Stimulated activated CD8-positive, alpha-beta memory T cell treated with anti-CD3 and anti-CD28 coated beads, Interleukin-12 subunit alpha, Interleukin-12 subunit beta, amount 100 ng/mL, for 4 hours (primary cell): ENCODE results near the gene PIK3IP1.
A peak's percentile ranks its signal among the peaks of the same experiment; 100 is the strongest.

Source experiments
- DNase-seq: peaks from one replicate; pipeline ENCODE4 v3.0.0-alpha.2; 2020; ENCODE audit warnings: low read depth

PIK3IP1 gene

DNA sequence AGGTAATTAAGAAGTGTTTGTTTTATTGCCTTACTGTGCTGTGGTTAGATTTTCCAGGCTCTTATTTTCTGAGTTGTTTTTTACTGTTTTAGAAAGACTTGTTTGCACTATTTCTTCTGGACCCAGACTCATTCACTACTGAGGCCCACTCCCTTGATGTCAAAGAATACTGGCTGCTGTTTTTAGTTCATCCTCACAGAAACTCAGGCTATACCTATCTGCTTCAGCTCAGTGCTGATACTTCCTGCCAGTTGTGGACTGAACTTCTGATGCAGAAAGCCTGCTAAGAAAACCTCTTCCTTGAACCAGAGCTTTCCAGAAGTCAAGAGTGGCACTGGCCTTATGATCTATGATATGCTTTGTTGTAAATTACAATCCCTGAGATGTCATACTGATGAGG is 15.9 kb upstream of the PIK3IP1 start:
- DNase-seq: no peak

GRCh38 chr22:31305194-31305593 is 12.9 kb upstream of the PIK3IP1 start:
- DNase-seq: no peak

DNA sequence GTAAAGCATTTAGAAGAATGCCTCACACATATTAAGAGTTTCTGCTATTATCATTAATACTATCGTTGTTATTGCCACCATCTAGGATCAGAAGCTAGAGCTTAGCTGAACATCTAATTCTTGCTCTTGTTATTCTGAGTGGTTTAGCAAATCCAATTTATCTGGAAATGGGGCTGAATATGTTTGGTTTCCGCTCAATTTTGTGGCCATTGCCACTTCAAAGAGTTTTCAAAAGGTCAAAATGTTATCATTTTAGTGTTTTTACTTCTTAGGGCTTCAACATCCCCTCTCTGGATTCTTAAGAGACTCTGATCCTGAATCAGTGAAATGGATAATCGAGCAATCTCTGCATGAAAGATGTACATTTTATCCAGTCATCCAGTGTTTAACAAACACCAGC is 10.2 kb upstream of the PIK3IP1 start:
- no peak for DNase-seq

- no peak for DNase-seq
Observed at GRCh38 chr22:31302006-31302405, 9.7 kb upstream of the PIK3IP1 start.

DNA sequence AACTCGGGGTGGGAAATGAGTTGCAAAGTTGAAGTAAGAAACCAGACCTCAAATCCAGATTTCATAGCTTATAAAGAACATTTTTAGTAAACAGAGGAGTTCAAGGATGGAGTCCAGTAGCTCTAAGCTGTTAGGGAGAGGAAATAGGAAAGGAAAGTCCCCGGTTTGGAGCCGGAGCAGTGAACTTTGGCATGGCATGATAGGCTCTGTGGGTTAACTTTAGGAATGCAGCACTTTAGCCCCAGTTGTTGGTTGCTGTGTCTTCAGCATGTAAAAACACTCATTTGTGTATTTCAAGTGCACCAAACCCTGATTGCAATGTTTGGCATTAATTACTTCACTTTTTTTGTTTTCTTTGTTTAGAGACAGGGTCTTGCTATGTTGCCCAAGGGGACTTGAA is 8.6 kb upstream of the PIK3IP1 start:
- DNase-seq: no peak

GRCh38 chr22:31295831-31296657 is 3.8 kb upstream of the PIK3IP1 start:
- no peak for DNase-seq

- no peak for DNase-seq
Observed at GRCh38 chr22:31295360-31295759, 3.1 kb upstream of the PIK3IP1 start.

- no peak for DNase-seq
Observed at GRCh38 chr22:31291481-31292235, 630 bp downstream of the PIK3IP1 start.

- DNase-seq: peak; percentile 89
Observed at GRCh38 chr22:31290494-31291471, 1.5 kb downstream of the PIK3IP1 start.

- no peak for DNase-seq
Observed at GRCh38 chr22:31289344-31289743, 2.9 kb downstream of the PIK3IP1 start.

DNA sequence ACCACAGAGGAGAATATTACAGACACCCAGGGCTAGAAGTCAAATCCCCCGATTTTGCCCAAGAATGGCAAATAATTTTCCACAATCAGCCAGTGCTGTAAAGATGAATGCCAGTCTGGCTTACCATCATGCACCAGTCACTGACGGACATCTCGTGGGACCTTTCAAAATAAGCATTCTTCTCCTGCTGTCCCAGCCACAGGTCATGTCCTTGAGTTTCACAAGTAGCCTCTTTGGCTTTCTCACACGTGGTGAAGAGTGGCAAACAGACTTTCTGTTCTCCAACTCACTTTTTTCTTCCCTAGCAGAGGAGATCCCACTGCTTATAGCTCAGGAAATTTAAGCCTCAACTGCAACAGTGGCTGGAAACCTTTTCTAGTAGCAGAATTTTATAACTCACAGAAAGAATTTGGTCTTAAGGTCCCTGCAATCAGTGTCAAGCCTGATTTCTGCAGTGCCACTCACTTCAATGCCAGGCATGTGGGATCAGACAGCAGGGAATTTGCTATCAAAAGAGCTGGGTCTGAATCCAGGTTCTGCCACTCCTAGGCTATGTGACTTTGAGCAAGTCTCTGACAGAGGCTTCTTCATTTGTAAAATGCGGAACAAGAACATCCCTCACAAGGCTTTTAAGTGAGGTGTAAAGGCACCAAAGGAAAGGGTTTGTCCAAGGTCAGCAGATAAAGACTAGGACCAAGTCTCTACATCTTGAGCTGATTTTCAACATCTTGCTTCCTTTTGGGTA is 3.6 kb downstream of the PIK3IP1 start:
- DNase-seq: no peak

GRCh38 chr22:31287818-31288495 is 4.3 kb downstream of the PIK3IP1 start:
- no peak for DNase-seq

DNA sequence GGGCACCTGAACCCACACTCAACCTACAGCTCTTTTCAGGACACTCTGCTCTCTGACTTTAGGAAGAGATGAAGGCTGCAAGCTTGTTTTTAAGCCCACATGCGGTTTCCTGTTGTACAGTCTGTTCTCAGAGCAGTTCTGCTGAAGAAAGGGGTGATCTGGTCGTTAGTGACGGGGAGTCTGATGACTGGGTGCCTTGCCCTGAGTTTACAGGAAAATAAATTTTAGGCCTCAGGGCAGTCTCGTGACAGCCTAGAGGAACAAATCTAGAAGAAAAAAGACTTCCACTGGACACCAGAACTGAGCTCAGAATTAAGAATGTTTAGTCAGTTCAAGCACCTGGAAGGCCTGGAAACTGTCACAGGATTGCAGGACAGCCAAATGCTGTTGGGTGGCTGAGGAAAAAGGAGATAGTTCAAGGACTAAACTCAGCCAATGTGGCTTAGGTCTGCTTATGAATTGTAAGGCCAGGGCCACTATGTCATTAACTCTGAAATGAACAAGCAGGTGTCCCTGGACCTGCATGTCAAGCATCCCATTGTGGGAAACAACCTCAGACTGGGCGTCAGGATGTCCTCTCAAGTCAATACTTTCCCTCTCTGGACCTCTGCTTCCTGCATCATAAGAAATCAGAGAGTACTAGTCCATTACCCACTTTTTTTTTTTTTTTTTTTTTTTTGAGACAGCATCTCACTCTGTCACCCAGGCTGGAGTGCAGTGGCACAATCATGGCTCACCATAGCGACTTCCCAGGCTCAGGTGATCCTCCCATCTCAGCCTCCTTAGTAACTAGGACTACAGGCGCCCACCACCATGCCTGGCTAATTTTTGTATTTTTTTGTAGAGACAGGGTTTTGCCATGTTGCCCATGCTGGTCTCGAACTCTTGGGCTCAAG is 5.7 kb downstream of the PIK3IP1 start:
- no peak for DNase-seq

DNA sequence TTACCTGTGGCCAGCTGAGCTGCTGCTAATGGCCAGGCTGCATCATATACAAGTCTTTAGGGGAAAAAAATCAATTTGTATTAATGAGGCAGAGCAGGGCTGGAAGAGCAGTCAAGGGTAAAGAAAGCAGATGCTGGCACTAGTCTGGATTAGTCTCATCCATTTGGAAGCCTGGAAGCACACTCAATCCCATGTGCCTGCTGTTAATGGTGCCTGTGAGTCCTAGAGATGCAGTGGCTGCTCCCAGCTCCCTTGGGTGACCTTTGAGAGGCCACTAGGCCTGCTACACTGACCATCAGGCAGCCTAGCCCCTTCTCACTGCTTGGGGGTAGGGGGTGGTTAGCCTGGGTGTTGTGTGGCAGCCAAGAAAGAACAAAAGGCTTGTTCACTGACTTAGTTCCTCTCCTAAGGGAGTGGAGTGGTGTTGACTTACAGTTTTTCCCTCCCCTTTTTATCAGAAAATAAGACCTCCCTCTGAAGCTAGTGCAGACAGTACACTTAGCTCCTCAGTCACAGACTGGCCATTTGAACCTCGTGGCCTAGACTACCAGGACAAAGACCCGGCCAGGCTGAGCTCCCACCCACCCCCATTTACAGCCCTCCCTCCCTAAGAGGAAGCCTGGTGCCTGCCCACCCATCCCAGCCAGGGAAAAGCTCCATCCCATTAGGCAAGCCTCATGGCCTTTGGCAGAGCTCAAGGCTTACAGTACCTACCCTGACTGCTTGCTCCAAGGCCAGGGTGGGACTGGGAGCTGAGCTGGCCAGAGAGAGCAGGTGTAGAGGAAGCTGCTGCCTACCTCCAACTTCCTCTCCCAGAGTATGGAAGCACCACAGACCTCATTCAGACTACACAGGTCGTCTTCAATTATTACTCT is 7.8 kb downstream of the PIK3IP1 start:
- no peak for DNase-seq

DNA sequence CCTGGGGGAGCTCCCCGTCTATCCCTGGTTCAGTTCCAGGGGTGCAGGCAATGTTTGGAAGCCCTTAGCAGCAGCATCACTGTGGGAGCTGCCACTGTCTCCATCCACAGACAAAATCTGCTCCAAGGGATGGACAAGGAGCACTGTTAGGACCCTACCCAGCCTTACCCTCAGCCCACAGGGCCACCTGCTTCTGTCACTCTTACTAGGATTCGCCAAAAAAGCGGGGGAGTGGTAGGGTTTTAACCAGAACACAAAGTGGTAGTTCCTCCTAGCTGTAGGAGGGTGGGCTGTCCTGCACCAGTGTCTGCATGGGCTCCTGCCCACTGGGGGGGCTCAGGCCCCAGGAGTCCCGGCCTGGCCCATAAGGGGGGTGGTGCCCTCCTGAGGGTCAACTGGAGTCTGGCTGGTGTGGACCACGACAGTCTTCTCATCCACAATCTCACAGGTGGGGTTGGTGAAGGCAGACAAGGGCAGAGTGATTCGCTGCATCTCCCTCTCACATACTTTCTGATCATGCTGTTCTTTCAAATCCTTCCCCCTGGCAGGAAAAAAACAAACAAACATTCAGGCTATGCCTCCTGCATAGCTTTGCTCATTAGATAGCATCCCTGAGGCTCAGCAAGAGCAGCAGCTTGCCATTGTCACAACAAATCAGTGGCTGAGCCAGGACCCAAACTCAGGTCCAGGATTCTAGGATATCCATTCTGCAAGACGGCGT is 9.4 kb downstream of the PIK3IP1 start:
- no peak for DNase-seq

- DNase-seq: no peak
Observed at GRCh38 chr22:31281733-31282132, 10.6 kb downstream of the PIK3IP1 start.

GRCh38 chr22:31279821-31280505 is 12.3 kb downstream of the PIK3IP1 start:
- no peak for DNase-seq

DNA sequence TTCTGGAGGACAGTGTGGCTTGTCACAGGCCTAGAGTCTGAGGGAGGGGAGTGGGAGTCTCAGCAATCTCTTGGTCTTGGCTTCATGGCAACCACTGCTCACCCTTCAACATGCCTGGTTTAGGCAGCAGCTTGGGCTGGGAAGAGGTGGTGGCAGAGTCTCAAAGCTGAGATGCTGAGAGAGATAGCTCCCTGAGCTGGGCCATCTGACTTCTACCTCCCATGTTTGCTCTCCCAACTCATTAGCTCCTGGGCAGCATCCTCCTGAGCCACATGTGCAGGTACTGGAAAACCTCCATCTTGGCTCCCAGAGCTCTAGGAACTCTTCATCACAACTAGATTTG is 13.0 kb downstream of the PIK3IP1 start:
- no peak for DNase-seq
